NB4 (cell line): Measurements from ENCODE around the gene C15orf61.

Source experiments
- DNase-seq: peaks from one replicate; pipeline ENCODE4 v3.0.0; 2010; ENCODE audit warnings: low read depth
- H3K4me3 ChIP-seq: one replicate; pipeline ENCODE4 v1.5.1; 2011; ENCODE audit warnings: mild to moderate bottlenecking, low read depth, low read length, moderate library complexity
- CTCF ChIP-seq: IDR thresholded peaks from one replicate; pipeline ENCODE4 v1.5.1; 2012; ENCODE audit warnings: low read depth, low read length
- MYC ChIP-seq: IDR thresholded peaks from 2 replicates; pipeline ENCODE4 v1.6.1; 2011; ENCODE audit warnings: low read depth, low read length
- POLR2A ChIP-seq: IDR thresholded peaks from 2 replicates; pipeline ENCODE4 v1.6.1; 2011; ENCODE audit warnings: mild to moderate bottlenecking; ENCODE audit not compliant: insufficient read length; ENCODE audit errors: extremely low read depth
- TF ChIP-seq, protein P1 (sequence below): IDR thresholded peaks from 2 replicates; pipeline ENCODE4 v1.6.1; 2011; ENCODE audit warnings: low read depth, low read length

The C15orf61 gene

DNA sequence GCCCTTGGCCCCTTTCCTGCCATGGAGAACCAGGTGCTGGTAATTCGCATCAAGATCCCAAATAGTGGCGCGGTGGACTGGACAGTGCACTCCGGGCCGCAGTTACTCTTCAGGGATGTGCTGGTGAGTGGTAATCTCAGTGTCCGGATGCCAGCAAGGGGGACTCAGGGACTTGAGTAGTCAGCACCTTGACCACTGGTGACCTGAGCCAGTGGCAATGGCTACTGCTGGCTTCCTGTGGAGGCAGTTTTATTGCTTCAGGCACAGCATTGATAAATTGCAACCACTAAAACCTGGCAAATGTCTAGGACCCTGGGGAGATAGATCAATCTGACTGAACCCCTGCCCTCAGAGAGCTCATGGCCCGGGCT lies 22.4 kb downstream of the C15orf61 start:
- no peak for DNase-seq
- TF ChIP-seq MYC (no peak), POLR2A (no peak), CTCF (no peak)
- TF ChIP-seq, protein P1, sequence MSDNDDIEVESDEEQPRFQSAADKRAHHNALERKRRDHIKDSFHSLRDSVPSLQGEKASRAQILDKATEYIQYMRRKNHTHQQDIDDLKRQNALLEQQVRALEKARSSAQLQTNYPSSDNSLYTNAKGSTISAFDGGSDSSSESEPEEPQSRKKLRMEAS, result no peak
- H3K4me3 ChIP-seq, result peak overlapping the region; percentile 85

DNA sequence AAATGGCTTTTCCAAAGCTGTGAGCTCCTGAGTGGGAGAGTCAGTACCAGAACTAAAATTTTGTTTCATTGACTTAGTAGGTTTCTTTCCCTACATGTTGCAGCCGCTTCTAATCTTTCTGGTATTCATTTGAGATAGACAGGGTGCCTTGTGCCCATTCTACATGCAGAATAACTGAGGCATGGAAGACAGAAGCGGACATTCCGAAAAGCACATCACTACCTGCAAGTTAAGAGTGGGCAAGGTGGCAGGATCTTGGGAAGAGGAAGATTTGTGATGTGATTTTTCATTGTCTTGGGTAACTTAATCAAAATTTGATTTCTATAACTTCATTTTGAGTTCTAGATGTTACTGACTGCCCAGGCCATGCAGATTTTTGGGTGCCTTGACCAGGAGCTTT lies 23.5 kb downstream of the C15orf61 start:
- no peak overlapping the region for H3K4me3 ChIP-seq
- DNase-seq, result no peak
- TF ChIP-seq CTCF (no peak), MYC (no peak), POLR2A (no peak)
- TF ChIP-seq, protein P1, result no peak

- no peak for TF ChIP-seq CTCF
- no peak for TF ChIP-seq POLR2A
- TF ChIP-seq, protein P1, result no peak
- TF ChIP-seq MYC, result no peak
- DNase-seq, result no peak
- no peak overlapping the region for H3K4me3 ChIP-seq
These were observed 24.9 kb downstream of the C15orf61 start for GRCh38 chr15:67545864-67546263.

- TF ChIP-seq MYC (no peak), POLR2A (no peak), CTCF (no peak)
- TF ChIP-seq, protein P1, result no peak
- DNase-seq, result no peak
- H3K4me3 ChIP-seq, result no peak overlapping the region
These were observed 26.1 kb downstream of the C15orf61 start for GRCh38 chr15:67547064-67547463.

GRCh38 chr15:67547836-67548235 lies 26.9 kb downstream of the C15orf61 start:
- no peak overlapping the region for H3K4me3 ChIP-seq
- TF ChIP-seq CTCF (no peak), POLR2A (no peak), MYC (no peak)
- TF ChIP-seq, protein P1, result no peak
- DNase-seq, result no peak
